ENCODE measurements around the gene ELMO1.

ELMO1 gene

DNA sequence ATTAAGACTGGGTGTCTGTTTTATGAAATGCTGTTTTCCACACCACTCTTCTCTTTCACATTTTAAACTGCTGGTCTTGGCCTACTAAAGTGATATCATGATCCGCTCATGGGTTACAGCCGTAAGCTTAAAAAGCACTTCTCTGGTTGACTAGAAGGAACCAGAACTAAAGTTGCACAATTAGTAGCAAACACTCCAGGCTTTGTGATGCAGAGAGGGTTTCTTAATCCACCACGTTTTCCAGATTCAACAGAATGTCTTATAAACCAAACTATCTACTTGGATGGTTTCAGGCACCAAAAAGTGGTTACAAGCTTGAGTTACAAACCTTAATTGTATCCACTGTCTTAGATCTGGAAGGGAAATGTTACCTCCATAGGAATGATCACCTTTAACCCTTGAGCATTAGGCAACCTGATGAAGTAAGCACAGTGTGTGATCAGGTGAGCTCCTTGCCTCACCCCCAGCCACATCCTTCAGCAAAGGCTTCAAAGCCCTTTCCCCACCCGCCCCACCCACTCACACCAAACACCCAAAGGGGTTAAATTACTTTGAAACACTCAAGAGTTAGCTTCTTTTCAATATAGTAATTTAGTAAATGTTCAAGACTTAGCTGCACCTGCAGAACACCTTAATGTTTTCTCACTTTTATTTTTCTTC, 3.5 kb downstream of the ELMO1 start:
- no peaks in the 10 kb centered on the region for H3K36me3 ChIP-seq (ENCODE audit: control insufficient read depth in 2 of 2, insufficient read depth in 2 of 2, low read length in 2 of 2)
- H3K27ac ChIP-seq (ENCODE audit: low read depth in 2 of 2, low read length in 2 of 2): no peak overlapping the region
- no peaks in the 10 kb centered on the region for H3K27me3 ChIP-seq (ENCODE audit: control insufficient read depth in 2 of 2, insufficient read depth in 2 of 2, low read length in 2 of 2)
- no peak overlapping the region for H3K9ac ChIP-seq (ENCODE audit: low read depth in 1 of 2, low read length in 2 of 2)
- H3K9me3 ChIP-seq (ENCODE audit: control insufficient read depth in 2 of 2, low read length in 2 of 2): no peaks in the 10 kb centered on the region
- H3K4me1 ChIP-seq (ENCODE audit: control insufficient read depth in 2 of 2, insufficient read depth in 2 of 2, low read length in 2 of 2): peaks cover 0 to 3% of the 10 kb centered on the region in 2 donors
- H3K4me3 ChIP-seq (ENCODE audit: low read length in 2 of 2): no peak overlapping the region

DNA sequence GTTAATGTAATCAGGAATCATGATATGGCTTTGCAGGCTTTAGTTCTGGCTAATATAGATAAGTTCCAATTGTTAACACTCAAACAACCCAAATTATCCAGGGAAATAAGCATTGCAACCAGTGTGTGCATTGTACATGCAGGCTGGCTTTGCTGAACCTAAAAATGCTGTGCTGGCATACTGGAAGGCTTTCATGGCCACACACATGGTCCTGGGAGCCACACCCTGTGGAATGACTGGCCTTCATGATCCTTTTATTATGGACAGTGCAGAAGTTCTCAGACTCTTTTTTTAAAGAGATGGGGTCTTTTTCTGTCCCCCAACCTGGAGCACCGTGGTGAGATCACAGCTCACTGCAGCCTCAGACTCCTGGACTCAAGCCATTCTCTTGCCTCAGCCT, 5.0 kb downstream of the ELMO1 start:
- H3K4me3 ChIP-seq (ENCODE audit: low read length in 2 of 2): no peak overlapping the region
- no peaks in the 10 kb centered on the region for H3K9me3 ChIP-seq (ENCODE audit: control insufficient read depth in 2 of 2, low read length in 2 of 2)
- no peaks in the 10 kb centered on the region for H3K36me3 ChIP-seq (ENCODE audit: control insufficient read depth in 2 of 2, insufficient read depth in 2 of 2, low read length in 2 of 2)
- no peak overlapping the region for H3K27ac ChIP-seq (ENCODE audit: low read depth in 2 of 2, low read length in 2 of 2)
- peaks cover 0 to 3% of the 10 kb centered on the region in 2 donors for H3K4me1 ChIP-seq (ENCODE audit: control insufficient read depth in 2 of 2, insufficient read depth in 2 of 2, low read length in 2 of 2)
- no peak overlapping the region for H3K9ac ChIP-seq (ENCODE audit: low read depth in 1 of 2, low read length in 2 of 2)
- no peaks in the 10 kb centered on the region for H3K27me3 ChIP-seq (ENCODE audit: control insufficient read depth in 2 of 2, insufficient read depth in 2 of 2, low read length in 2 of 2)

DNA sequence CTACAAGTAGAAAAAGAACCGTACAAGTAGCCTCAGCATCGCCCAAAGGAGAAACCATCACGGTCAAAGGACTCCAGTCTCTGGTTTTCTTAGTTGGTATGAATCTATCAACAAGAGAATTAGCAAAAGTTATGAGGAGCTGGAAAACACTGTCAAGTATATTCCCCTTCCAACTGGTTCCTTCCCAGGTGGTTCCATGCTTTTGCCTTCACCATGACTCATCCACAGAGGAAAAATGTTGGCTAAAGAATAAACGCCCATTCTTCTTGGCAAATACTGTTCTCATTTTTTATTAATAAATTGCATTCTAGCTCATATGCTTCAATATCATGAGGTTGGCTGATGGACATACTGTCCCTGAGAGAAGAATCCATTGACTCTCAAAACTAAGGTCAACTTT, 6.4 kb downstream of the ELMO1 start:
- no peak overlapping the region for H3K27ac ChIP-seq (ENCODE audit: low read depth in 2 of 2, low read length in 2 of 2)
- H3K9me3 ChIP-seq (ENCODE audit: control insufficient read depth in 2 of 2, low read length in 2 of 2): no peaks in the 10 kb centered on the region
- no peaks in the 10 kb centered on the region for H3K27me3 ChIP-seq (ENCODE audit: control insufficient read depth in 2 of 2, insufficient read depth in 2 of 2, low read length in 2 of 2)
- no peak overlapping the region for H3K9ac ChIP-seq (ENCODE audit: low read depth in 1 of 2, low read length in 2 of 2)
- H3K36me3 ChIP-seq (ENCODE audit: control insufficient read depth in 2 of 2, insufficient read depth in 2 of 2, low read length in 2 of 2): no peaks in the 10 kb centered on the region
- no peak overlapping the region for H3K4me3 ChIP-seq (ENCODE audit: low read length in 2 of 2)
- H3K4me1 ChIP-seq (ENCODE audit: control insufficient read depth in 2 of 2, insufficient read depth in 2 of 2, low read length in 2 of 2): peaks cover 0 to 2% of the 10 kb centered on the region in 2 donors

GRCh38 chr7:37441816-37442215, 6.8 kb downstream of the ELMO1 start:
- no peak overlapping the region for H3K9ac ChIP-seq (ENCODE audit: low read depth in 1 of 2, low read length in 2 of 2)
- H3K4me1 ChIP-seq (ENCODE audit: control insufficient read depth in 2 of 2, insufficient read depth in 2 of 2, low read length in 2 of 2): no peaks in the 10 kb centered on the region
- H3K9me3 ChIP-seq (ENCODE audit: control insufficient read depth in 2 of 2, low read length in 2 of 2): no peaks in the 10 kb centered on the region
- no peak overlapping the region for H3K27ac ChIP-seq (ENCODE audit: low read depth in 2 of 2, low read length in 2 of 2)
- H3K4me3 ChIP-seq (ENCODE audit: low read length in 2 of 2): no peak overlapping the region
- H3K27me3 ChIP-seq (ENCODE audit: control insufficient read depth in 2 of 2, insufficient read depth in 2 of 2, low read length in 2 of 2): no peaks in the 10 kb centered on the region
- H3K36me3 ChIP-seq (ENCODE audit: control insufficient read depth in 2 of 2, insufficient read depth in 2 of 2, low read length in 2 of 2): no peaks in the 10 kb centered on the region

GRCh38 chr7:37441386-37441760, 7.3 kb downstream of the ELMO1 start:
- Histone ChIP-seq H3K9me3 (ENCODE audit: control insufficient read depth in 2 of 2, low read length in 2 of 2) (no peaks in the 10 kb centered on the region), H3K4me3 (ENCODE audit: low read length in 2 of 2) (no peak overlapping the region), H3K27ac (ENCODE audit: low read depth in 2 of 2, low read length in 2 of 2) (peak overlapping the region in 1 of 2 donors; percentile 8), H3K36me3 (ENCODE audit: control insufficient read depth in 2 of 2, insufficient read depth in 2 of 2, low read length in 2 of 2) (no peaks in the 10 kb centered on the region), H3K4me1 (ENCODE audit: control insufficient read depth in 2 of 2, insufficient read depth in 2 of 2, low read length in 2 of 2) (no peaks in the 10 kb centered on the region), H3K9ac (ENCODE audit: low read depth in 1 of 2, low read length in 2 of 2) (no peak overlapping the region), H3K27me3 (ENCODE audit: control insufficient read depth in 2 of 2, insufficient read depth in 2 of 2, low read length in 2 of 2) (no peaks in the 10 kb centered on the region)

DNA sequence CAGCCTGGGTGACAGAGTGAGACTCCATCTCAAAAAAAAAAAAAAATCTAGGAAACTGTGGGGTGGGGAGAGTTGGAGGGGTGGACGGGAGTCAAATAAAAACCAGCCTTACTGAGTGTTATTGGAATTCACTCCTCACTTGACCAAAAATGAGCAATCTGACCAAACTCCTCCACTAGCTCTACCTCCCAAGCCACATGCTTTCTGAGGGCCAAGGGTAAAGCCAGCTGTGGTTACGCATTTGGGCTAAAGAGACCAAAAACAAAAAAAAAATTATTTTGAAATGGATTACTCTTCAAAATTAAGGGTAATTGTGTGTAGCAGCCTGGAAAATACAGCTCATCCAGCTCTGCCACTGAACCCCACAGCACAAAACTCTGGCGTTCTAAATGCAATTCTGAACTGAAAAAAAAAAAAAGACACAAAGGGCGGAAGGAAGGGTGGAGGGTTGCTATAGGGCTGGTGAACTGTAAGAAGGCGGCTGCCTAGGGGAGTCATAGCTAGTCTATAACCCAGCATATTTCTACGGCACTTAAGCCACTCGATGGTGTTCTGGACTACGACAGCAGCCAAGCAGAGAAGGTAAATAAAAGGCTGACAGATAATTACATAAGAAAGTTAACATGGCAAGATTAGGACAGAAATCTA, 7.8 kb downstream of the ELMO1 start:
- Histone ChIP-seq H3K27ac (ENCODE audit: low read depth in 2 of 2, low read length in 2 of 2) (peak overlapping the region; percentile 8 to 16), H3K27me3 (ENCODE audit: control insufficient read depth in 2 of 2, insufficient read depth in 2 of 2, low read length in 2 of 2) (no peaks in the 10 kb centered on the region), H3K9ac (ENCODE audit: low read depth in 1 of 2, low read length in 2 of 2) (no peak overlapping the region), H3K4me3 (ENCODE audit: low read length in 2 of 2) (no peak overlapping the region), H3K4me1 (ENCODE audit: control insufficient read depth in 2 of 2, insufficient read depth in 2 of 2, low read length in 2 of 2) (no peaks in the 10 kb centered on the region), H3K9me3 (ENCODE audit: control insufficient read depth in 2 of 2, low read length in 2 of 2) (no peaks in the 10 kb centered on the region), H3K36me3 (ENCODE audit: control insufficient read depth in 2 of 2, insufficient read depth in 2 of 2, low read length in 2 of 2) (no peaks in the 10 kb centered on the region)

- Histone ChIP-seq H3K9ac (ENCODE audit: low read depth in 1 of 2, low read length in 2 of 2) (no peak overlapping the region), H3K9me3 (ENCODE audit: control insufficient read depth in 2 of 2, low read length in 2 of 2) (no peaks in the 10 kb centered on the region), H3K4me1 (ENCODE audit: control insufficient read depth in 2 of 2, insufficient read depth in 2 of 2, low read length in 2 of 2) (no peaks in the 10 kb centered on the region), H3K27ac (ENCODE audit: low read depth in 2 of 2, low read length in 2 of 2) (no peak overlapping the region), H3K4me3 (ENCODE audit: low read length in 2 of 2) (no peak overlapping the region), H3K36me3 (ENCODE audit: control insufficient read depth in 2 of 2, insufficient read depth in 2 of 2, low read length in 2 of 2) (no peaks in the 10 kb centered on the region), H3K27me3 (ENCODE audit: control insufficient read depth in 2 of 2, insufficient read depth in 2 of 2, low read length in 2 of 2) (no peaks in the 10 kb centered on the region)
Measured at GRCh38 chr7:37439653-37440026, 9.0 kb downstream of the ELMO1 start.

- no peak overlapping the region for H3K4me3 ChIP-seq (ENCODE audit: low read length in 2 of 2)
- no peak overlapping the region for H3K9ac ChIP-seq (ENCODE audit: low read depth in 1 of 2, low read length in 2 of 2)
- H3K9me3 ChIP-seq (ENCODE audit: control insufficient read depth in 2 of 2, low read length in 2 of 2): no peaks in the 10 kb centered on the region
- H3K27ac ChIP-seq (ENCODE audit: low read depth in 2 of 2, low read length in 2 of 2): no peak overlapping the region
- H3K36me3 ChIP-seq (ENCODE audit: control insufficient read depth in 2 of 2, insufficient read depth in 2 of 2, low read length in 2 of 2): no peaks in the 10 kb centered on the region
- no peaks in the 10 kb centered on the region for H3K27me3 ChIP-seq (ENCODE audit: control insufficient read depth in 2 of 2, insufficient read depth in 2 of 2, low read length in 2 of 2)
- no peaks in the 10 kb centered on the region for H3K4me1 ChIP-seq (ENCODE audit: control insufficient read depth in 2 of 2, insufficient read depth in 2 of 2, low read length in 2 of 2)
Measured at GRCh38 chr7:37438906-37439652, 9.6 kb downstream of the ELMO1 start.

DNA sequence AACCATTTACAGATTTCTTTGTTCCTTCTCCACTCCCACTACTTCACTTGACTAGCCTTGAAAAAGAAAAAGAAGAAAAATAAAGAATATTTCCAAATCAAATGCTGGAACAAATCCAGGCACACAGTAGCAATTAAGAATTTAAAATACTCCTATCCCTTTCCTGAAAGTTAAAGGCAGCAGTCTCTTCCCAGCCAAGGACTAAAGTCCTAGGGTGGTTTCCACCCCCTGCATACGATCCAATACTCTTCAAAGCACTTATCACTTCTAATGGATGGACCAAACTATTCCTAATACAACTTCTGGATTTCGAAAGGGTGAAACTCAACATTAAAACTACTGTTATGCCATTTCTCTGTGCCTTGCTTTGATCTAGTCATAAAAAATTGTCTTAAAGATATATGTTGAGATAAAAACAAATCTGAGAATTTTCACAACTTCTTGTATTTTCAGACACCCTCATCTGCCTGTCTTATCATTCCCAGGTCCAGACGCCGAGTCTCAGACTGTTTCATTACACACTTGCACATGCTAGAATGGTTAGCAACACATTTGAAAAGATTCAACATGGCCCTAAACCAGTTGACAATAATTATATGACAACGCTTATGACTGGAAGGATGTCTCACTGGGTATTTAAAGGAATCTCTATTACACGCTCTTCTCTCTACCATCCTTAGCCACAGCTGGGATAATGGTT, 13.4 kb downstream of the ELMO1 start:
- H3K27me3 ChIP-seq (ENCODE audit: control insufficient read depth in 2 of 2, insufficient read depth in 2 of 2, low read length in 2 of 2): no peaks in the 10 kb centered on the region
- no peaks in the 10 kb centered on the region for H3K4me1 ChIP-seq (ENCODE audit: control insufficient read depth in 2 of 2, insufficient read depth in 2 of 2, low read length in 2 of 2)
- no peaks in the 10 kb centered on the region for H3K9me3 ChIP-seq (ENCODE audit: control insufficient read depth in 2 of 2, low read length in 2 of 2)
- H3K4me3 ChIP-seq (ENCODE audit: low read length in 2 of 2): no peak overlapping the region
- no peaks in the 10 kb centered on the region for H3K36me3 ChIP-seq (ENCODE audit: control insufficient read depth in 2 of 2, insufficient read depth in 2 of 2, low read length in 2 of 2)
- no peak overlapping the region for H3K9ac ChIP-seq (ENCODE audit: low read depth in 1 of 2, low read length in 2 of 2)
- no peak overlapping the region for H3K27ac ChIP-seq (ENCODE audit: low read depth in 2 of 2, low read length in 2 of 2)

DNA sequence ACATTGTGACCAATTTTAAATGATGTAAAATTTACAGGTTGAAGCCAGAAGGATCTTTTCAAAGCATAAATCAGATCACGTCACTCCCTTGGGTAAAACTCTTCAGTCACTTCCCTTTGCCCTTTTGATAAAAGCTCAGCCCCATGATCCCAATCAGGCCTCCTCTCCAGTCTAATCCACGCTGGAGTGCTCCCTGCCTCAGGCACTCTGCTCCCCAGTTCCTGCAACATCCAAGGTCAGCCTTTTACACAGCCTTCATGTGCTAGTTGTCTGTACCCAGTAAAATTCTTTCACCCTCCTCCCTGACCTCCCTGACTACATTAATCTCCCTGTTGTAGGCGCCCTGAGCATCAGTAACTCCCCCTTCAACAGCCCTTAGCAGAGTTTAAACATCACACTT, 14.1 kb downstream of the ELMO1 start:
- H3K4me1 ChIP-seq (ENCODE audit: control insufficient read depth in 2 of 2, insufficient read depth in 2 of 2, low read length in 2 of 2): no peaks in the 10 kb centered on the region
- no peak overlapping the region for H3K9ac ChIP-seq (ENCODE audit: low read depth in 1 of 2, low read length in 2 of 2)

More for the DNA sequence above, 14.1 kb downstream of the ELMO1 start:
- Histone ChIP-seq H3K9me3 (ENCODE audit: control insufficient read depth in 2 of 2, low read length in 2 of 2) (no peaks in the 10 kb centered on the region), H3K27me3 (ENCODE audit: control insufficient read depth in 2 of 2, insufficient read depth in 2 of 2, low read length in 2 of 2) (no peaks in the 10 kb centered on the region), H3K36me3 (ENCODE audit: control insufficient read depth in 2 of 2, insufficient read depth in 2 of 2, low read length in 2 of 2) (no peaks in the 10 kb centered on the region), H3K27ac (ENCODE audit: low read depth in 2 of 2, low read length in 2 of 2) (no peak overlapping the region), H3K4me3 (ENCODE audit: low read length in 2 of 2) (no peak overlapping the region)

Measured in mucosa of rectum (tissue), 2 donors.